GM12891 (cell line): ENCODE results near the gene KIF24.

ENCODE experiments used
- DNase-seq: peaks from one replicate; pipeline ENCODE4 v3.0.0; 2011; ENCODE audit warnings: low spot score; ENCODE audit not compliant: insufficient read length
- FAIRE-seq: peaks from 2 replicates; lab custom pipeline; 2011; peaks lifted over from hg19 to GRCh38; lab: Jason Lieb, UNC
- PAX5 ChIP-seq: IDR thresholded peaks from 2 replicates; pipeline ENCODE4 v1.6.1; 2011; ENCODE audit warnings: low read length, moderate library complexity, mild to moderate bottlenecking; ENCODE audit not compliant: insufficient read depth, severe bottlenecking
- POLR2A ChIP-seq: IDR thresholded peaks from 2 replicates; pipeline ENCODE4 v1.6.1; 2011; ENCODE audit warnings: low read depth, low read length, control low read depth
- POLR2AphosphoS5 ChIP-seq: IDR thresholded peaks from 2 replicates; pipeline ENCODE4 v1.6.1; 2011; ENCODE audit warnings: low read depth, low read length, control low read depth
- POU2F2 ChIP-seq: IDR thresholded peaks from 2 replicates; pipeline ENCODE4 v1.6.1; 2011; ENCODE audit warnings: low read depth, mild to moderate bottlenecking, control low read depth, low read length, moderate library complexity
- SPI1 ChIP-seq: IDR thresholded peaks from 2 replicates; pipeline ENCODE4 v1.6.1; 2011; ENCODE audit warnings: low read depth, low read length, control low read depth
- TAF1 ChIP-seq: IDR thresholded peaks from 2 replicates; pipeline ENCODE4 v1.6.1; 2011; ENCODE audit warnings: low read depth, low read length, control low read depth

KIF24 gene

DNA sequence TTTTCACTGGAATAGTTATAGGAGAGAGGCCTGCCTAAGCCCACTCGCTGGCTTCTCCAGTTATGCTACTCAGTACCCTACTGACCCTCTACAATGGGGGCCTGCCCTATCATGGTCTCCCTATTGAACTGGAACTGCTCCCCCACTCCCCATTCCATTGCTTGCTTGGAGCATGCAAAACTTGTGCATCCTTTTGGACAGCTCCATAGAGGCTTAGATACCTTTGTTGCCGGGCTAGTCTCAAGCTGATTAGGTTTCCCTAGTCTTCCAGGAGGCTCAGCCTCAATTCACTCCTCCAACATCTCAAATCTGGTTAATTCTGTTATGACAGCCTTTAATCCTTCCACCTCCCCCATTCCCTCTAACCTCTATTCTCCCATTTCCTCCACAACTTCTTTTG lies 39.9 kb downstream of the KIF24 start:
- DNase-seq (no peak), FAIRE-seq (no peak)
- TF ChIP-seq PAX5 (no peak), POLR2AphosphoS5 (no peak), POU2F2 (no peak), TAF1 (no peak), POLR2A (no peak), SPI1 (no peak)

DNA sequence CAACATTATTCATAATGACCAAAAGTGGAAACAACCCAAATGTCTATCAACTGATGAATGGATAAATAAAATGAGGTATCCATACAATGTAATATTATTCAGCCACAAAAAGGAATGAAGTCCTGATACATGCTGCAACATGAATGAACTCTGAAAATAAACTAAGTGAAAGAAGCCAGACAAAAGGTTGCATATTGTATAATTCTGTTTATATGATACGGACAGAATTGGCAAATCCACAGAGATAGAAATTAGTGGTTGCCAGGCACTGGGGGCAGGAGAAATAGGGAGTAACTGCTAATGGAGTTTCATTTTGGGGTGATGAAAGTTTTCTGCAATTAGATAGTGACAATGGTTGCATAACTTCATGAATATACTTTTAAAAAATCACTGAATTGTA lies 47.0 kb downstream of the KIF24 start:
- no peak for TF ChIP-seq POLR2A
- no peak for DNase-seq
- FAIRE-seq, result no peak

GRCh38 chr9:34279411-34279810 lies 49.7 kb downstream of the KIF24 start:
- no peak for DNase-seq
- FAIRE-seq, result no peak
- TF ChIP-seq TAF1, result no peak
- TF ChIP-seq PAX5, result no peak
- TF ChIP-seq SPI1, result no peak
- TF ChIP-seq POU2F2, result no peak
- no peak for TF ChIP-seq POLR2A
- TF ChIP-seq POLR2AphosphoS5, result no peak
